NOMO-1 (cell line): ENCODE measurements around the gene ANXA7.
"Not testable (repeated sequence)": the region's sequence is repeated elsewhere in the genome, so short reads cannot be mapped to it uniquely, and the experiment has no call there.

Source experiments
- DNase-seq, 2 experiments: peaks; one replicate each; lab custom pipeline; 2025; ENCODE audit not compliant: unreplicated experiment in 2 of 2; lab: John Stamatoyannopoulos, UW

Gene ANXA7

GRCh38 chr10:73344269-73344668, 69.6 kb downstream of the ANXA7 start:
- no peak for DNase-seq

GRCh38 chr10:73340121-73340520, 73.7 kb downstream of the ANXA7 start:
- DNase-seq, result no peak

- DNase-seq, result no peak
Measured at GRCh38 chr10:73339436-73339835, 74.4 kb downstream of the ANXA7 start.

DNA sequence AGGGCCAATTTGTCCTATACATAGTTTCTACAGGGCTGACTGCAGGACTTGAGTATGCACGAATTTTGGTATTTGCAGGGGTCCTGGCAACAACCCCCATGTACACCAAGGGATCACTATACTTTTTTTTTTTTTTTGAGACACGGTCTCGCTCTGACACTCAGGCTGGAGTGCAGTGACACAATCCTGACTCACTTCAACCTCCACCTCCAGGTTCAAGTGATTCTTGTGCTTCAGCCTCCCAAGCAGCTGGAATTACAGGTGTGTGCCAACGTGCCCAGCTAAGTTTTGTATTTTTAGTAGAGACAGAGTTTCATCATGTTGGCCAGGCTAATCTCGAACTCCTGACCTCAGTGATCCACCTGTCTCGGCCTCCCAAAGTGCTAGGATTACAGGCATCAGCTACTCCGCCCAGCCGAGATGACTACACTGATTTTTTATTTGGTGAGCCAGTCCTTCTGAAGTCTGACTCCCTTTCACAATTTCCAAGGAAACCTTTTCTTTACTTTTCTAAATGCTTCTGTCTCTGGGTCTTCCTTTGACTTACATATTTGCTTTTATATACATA, 75.0 kb downstream of the ANXA7 start:
- no peak for DNase-seq

DNA sequence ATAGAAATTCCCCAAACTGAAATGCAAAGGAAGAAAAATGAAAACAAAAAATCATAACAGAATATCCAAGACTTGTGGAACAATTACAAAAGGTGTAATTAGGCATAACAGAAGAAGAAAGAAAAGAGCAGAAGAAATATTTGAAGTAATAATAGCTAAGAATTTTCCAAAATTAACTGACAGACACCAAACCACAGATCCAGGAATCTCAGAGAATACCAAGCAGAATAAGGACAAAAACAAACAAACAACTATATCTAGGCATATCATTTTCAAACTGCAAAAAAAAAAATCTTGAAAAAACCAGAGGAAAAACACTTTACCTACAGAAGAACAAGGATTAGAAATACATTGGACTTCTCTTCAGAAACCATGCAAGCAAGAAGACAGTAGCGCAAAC, 80.7 kb downstream of the ANXA7 start:
- DNase-seq, result no peak

GRCh38 chr10:73332379-73332778, 81.5 kb downstream of the ANXA7 start:
- no peak for DNase-seq

DNA sequence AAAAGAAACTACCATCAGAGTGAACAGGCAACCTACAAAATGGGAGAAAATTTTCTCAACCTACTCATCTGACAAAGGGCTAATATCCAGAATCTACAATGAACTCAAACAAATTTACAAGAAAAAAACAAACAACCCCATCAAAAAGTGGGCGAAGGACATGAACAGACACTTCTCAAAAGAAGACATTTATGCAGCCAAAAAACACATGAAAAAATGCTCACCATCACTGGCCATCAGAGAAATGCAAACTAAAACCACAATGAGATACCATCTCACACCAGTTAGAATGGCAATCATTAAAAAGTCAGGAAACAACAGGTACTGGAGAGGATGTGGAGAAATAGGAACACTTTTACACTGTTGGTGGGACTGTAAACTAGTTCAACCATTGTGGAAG, 85.3 kb downstream of the ANXA7 start:
- not testable (repeated sequence) for DNase-seq

DNA sequence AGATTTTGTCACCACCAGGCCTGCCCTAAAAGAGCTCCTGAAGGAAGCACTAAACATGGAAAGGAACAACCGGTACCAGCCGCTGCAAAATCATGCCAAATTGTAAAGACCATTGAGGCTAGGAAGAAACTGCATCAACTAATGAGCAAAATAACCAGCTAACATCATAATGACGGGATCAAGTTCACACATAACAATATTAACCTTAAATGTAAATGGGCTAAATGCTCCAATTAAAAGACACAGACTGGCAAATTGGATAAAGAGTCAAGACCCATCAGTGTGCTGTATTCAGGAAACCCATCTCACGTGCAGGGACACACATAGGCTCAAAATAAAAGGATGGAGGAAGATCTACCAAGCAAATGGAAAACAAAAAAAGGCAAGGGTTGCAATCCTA, 88.6 kb downstream of the ANXA7 start:
- DNase-seq, result not testable (repeated sequence)
